Dedifferentiated amniotic fluid mesenchymal stem cell (primary cell): ENCODE measurements around the gene RRM2.

ENCODE experiments used
- DNase-seq: peaks from one replicate; pipeline ENCODE4 v3.0.0-alpha.2; 2016; ENCODE audit errors: extremely low spot score

Gene RRM2

GRCh38 chr2:10171006-10171800 lies 48.7 kb downstream of the RRM2 start:
- no peak for DNase-seq

DNA sequence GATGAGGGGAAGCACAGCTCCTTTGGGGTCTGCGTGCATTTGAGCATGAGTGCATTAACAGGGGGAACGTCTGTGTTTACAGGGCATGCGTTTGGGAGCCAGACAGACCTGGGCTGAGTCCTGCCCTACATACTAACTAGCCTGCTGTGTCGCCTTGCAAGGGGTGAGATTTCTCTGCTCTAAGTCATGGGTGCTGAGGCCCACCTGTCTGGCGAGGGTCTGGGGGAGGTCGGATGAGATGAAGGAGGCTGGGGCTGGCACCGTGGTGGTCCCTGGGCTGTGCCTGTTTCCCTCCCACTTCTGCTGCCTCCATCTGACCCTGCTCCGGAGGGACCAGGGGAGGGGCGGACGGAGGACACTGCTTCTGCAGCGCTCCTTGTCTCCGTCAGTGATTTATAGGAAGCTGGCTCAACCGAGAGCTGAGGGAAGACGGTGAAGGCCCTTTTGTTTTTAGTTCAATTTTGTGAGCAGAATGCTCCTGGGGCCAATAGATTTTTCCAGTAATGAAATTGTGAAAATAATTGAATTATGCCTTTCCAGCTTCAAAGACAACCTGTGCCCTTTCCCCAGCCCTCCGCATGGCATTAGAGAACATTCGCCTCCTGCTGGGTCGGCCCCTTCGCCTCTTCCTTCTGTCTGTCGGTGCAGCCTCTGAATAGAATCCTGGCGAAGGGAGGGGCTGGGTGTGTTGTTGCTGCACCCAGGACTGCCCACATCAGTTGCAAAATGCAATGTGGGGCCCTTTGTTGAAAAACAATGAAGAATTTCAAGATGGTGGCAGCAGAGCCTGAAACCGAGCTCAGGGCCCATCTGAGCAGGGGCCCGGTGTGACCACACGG lies 49.7 kb downstream of the RRM2 start:
- DNase-seq = no peak

GRCh38 chr2:10173258-10174005 lies 50.9 kb downstream of the RRM2 start:
- no peak for DNase-seq

DNA sequence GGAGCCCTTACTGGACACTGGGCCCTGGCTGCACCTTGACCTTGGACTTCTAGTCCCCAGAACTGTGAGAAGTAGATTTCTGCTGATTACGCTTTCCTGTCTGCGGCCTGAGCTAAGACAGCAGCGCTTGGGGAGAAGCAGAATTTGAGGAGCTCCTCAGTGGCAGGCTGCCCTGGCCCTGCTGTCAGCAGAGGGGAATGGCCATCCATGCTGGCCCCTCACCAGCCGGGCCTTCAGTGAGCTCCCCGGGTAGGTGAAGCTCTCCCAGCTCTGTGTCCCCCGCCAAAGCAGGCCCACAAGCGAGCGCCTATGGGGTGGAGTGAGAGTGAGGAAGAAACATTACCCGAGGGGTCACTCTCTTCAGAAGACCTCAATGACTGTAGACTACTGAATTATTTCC lies 51.6 kb downstream of the RRM2 start:
- DNase-seq = no peak

- DNase-seq = no peak
These were observed 52.9 kb downstream of the RRM2 start for GRCh38 chr2:10175441-10175840.

GRCh38 chr2:10178751-10179150 lies 56.2 kb downstream of the RRM2 start:
- DNase-seq = no peak

DNA sequence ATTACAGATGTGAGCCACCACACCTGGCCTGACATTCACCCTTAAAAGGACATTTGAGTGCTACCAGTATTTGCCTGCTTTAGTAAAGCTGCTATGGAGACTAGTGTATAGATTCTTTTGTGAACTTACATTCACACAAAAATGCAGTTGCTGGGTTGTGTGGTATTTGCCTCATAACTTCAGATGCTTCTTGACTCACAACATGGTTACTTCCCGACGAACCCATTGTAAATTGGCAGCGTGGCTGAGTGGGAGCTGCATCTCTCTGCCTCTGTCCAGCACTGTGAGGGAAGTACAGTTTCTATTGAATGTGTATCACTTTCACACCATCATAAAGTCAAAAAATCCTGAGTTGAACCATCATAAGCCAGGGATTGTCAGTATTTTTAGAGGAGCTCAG lies 56.9 kb downstream of the RRM2 start:
- DNase-seq = no peak

GRCh38 chr2:10180229-10180628 lies 57.7 kb downstream of the RRM2 start:
- no peak for DNase-seq
